Measurements from ENCODE around the gene CDH13.

- no peak for TF ChIP-seq EZH2 (IDR thresholded peaks at IDR 0.05; ENCODE audit: low read depth, low read length, severe bottlenecking)
- no peak for TF ChIP-seq MAX (IDR thresholded peaks at IDR 0.05)
- no peak for TF ChIP-seq RFX5 (IDR thresholded peaks at IDR 0.05; ENCODE audit: borderline replicate concordance, low read depth, low read length)
- TF ChIP-seq, protein P1, sequence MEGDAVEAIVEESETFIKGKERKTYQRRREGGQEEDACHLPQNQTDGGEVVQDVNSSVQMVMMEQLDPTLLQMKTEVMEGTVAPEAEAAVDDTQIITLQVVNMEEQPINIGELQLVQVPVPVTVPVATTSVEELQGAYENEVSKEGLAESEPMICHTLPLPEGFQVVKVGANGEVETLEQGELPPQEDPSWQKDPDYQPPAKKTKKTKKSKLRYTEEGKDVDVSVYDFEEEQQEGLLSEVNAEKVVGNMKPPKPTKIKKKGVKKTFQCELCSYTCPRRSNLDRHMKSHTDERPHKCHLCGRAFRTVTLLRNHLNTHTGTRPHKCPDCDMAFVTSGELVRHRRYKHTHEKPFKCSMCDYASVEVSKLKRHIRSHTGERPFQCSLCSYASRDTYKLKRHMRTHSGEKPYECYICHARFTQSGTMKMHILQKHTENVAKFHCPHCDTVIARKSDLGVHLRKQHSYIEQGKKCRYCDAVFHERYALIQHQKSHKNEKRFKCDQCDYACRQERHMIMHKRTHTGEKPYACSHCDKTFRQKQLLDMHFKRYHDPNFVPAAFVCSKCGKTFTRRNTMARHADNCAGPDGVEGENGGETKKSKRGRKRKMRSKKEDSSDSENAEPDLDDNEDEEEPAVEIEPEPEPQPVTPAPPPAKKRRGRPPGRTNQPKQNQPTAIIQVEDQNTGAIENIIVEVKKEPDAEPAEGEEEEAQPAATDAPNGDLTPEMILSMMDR (IDR thresholded peaks at IDR 0.05; ENCODE audit: control extremely low read depth in 1 of 3, insufficient read depth in 1 of 3, low read depth in 1 of 3, low read length in 3 of 3): peak in 1 of 3 experiments; percentile 16; a peak in 1 of 4 replicates
- TF ChIP-seq GTF2F1 (IDR thresholded peaks at IDR 0.05; ENCODE audit: borderline replicate concordance, low read depth, low read length): no peak
- no peak for TF ChIP-seq SIX5 (IDR thresholded peaks at IDR 0.05; ENCODE audit: low read depth, low read length)
- TF ChIP-seq POLR2A (IDR thresholded peaks at IDR 0.05; ENCODE audit: control extremely low read depth in 1 of 2, low read depth in 2 of 2, low read length in 2 of 2): no peak
- peak; percentile 15 to 22; a peak in 3 of 4 replicates for TF ChIP-seq RAD21 (IDR thresholded peaks at IDR 0.05 in 1 of 2, conservative IDR thresholded peaks at IDR 0.05 in 1 of 2; ENCODE audit: low read depth in 2 of 2, low read length in 2 of 2)
These were observed 207.5 kb downstream of the CDH13 start for GRCh38 chr16:82834151-82834815.
